ENCODE measurements around the gene MRPL48.
A peak's percentile ranks its signal among the peaks of the same experiment; 100 is the strongest.

MRPL48 gene

GRCh38 chr11:73907191-73907590 is 119.5 kb downstream of the MRPL48 start:
- DNase-seq: peak; percentile 1

GRCh38 chr11:73912026-73912425 is 124.4 kb downstream of the MRPL48 start:
- DNase-seq: no peak

- DNase-seq: no peak
Measured at GRCh38 chr11:73913472-73913871, 125.8 kb downstream of the MRPL48 start.

- no peak for DNase-seq
Measured at GRCh38 chr11:73914284-73914683, 126.6 kb downstream of the MRPL48 start.

All from CD4-positive, alpha-beta T cell treated with Interleukin-4 for 4 hours (primary cell).